DOHH2 (cell line): ENCODE results near the gene CBLL2.

Source experiments
- EZH2phosphoT487 ChIP-seq: fragments of 200-600 bp; sonication (generic); IDR thresholded peaks from 2 replicates; pipeline ENCODE4 v1.6.1; 2017; ENCODE audit warnings: borderline replicate concordance, mild to moderate bottlenecking, antibody characterized with exemption, low read length, moderate library complexity, mixed read lengths
- TF ChIP-seq, protein P1 (sequence below): fragments of 200-600 bp; sonication (generic); IDR thresholded peaks from one replicate; pipeline ENCODE4 v1.5.1; 2014; ENCODE audit warnings: antibody characterized with exemption, mild to moderate bottlenecking, low read depth, low read length; ENCODE audit not compliant: poor library complexity, severe bottlenecking

DNA sequence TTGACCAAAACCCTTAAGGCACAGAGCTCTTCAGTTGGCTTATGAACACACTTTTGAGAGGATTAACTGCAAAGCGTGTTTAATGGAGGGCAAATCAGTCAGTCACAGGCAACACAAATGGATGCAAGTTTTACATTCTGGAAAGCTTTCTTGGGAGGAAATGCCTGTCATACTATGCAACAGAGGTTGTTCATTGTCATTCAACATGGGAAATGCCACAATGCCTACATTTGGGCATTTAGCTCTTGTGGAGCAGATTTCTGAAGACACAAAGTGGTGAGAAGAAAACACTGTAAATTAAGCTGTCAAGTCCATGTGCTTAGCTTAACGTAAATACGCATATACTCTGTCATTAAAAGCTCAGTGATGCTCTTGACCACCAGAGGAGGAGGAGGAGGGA lies 41.1 kb downstream of the CBLL2 start:
- TF ChIP-seq, protein P1, sequence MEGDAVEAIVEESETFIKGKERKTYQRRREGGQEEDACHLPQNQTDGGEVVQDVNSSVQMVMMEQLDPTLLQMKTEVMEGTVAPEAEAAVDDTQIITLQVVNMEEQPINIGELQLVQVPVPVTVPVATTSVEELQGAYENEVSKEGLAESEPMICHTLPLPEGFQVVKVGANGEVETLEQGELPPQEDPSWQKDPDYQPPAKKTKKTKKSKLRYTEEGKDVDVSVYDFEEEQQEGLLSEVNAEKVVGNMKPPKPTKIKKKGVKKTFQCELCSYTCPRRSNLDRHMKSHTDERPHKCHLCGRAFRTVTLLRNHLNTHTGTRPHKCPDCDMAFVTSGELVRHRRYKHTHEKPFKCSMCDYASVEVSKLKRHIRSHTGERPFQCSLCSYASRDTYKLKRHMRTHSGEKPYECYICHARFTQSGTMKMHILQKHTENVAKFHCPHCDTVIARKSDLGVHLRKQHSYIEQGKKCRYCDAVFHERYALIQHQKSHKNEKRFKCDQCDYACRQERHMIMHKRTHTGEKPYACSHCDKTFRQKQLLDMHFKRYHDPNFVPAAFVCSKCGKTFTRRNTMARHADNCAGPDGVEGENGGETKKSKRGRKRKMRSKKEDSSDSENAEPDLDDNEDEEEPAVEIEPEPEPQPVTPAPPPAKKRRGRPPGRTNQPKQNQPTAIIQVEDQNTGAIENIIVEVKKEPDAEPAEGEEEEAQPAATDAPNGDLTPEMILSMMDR, result no peak
- TF ChIP-seq EZH2phosphoT487, result no peak
